Endothelial cell of umbilical vein (primary cell): ENCODE data around the gene DEFB113. TPM values are rescaled to one million over a fixed set of nuclear protein-coding genes. Genes with fewer than 3 reads are reported as not detected.

Source experiments
- BruUV-seq: library from RNA; stranded (reverse); fragments of 400-500 nt; replicated peaks from 2 replicates; lab custom pipeline; 2021; lab: Mats Ljungman, UMichigan
- CTCF ChIA-PET: fragments of 300-600, 350-600 bp; sonication (Branson Sonifier 250); formaldehyde crosslinking; loops from one replicate; lab custom pipeline; 2021; ENCODE audit warnings: antibody characterized with exemption, inconsistent platforms; lab: Charles Lee
- POLR2A ChIA-PET: fragments of 300-600, 350-600 bp; sonication (Branson Sonifier 250); formaldehyde crosslinking; loops from one replicate; lab custom pipeline; 2021; ENCODE audit warnings: antibody characterized with exemption, inconsistent platforms; lab: Charles Lee
- DNase-seq: peaks from one replicate; pipeline ENCODE4 v3.0.0-alpha.2; 2011; ENCODE audit warnings: low read depth, low spot score
- FAIRE-seq: peaks from 2 replicates; lab custom pipeline; 2011; peaks lifted over from hg19 to GRCh38; lab: Jason Lieb, UNC
- H2AFZ ChIP-seq: 2 replicates; pipeline ENCODE4 v1.6.0; 2012; ENCODE audit warnings: low read depth, low read length, control low read depth, inconsistent platforms
- H3K27ac ChIP-seq: 2 replicates; pipeline ENCODE4 v1.5.1; 2011; ENCODE audit warnings: low read depth, mild to moderate bottlenecking, control low read depth, low read length, moderate library complexity; ENCODE audit not compliant: insufficient read depth
- H3K27me3 ChIP-seq, 2 experiments: 2 replicates each; pipeline versions ENCODE4 v1.6.0 to v1.6.1; 2011; ENCODE audit warnings: low read length in 2 of 2, mixed read lengths in 1 of 2; ENCODE audit not compliant: control insufficient read depth in 2 of 2, insufficient read depth in 2 of 2
- H3K36me3 ChIP-seq, 2 experiments: 2 replicates in 1 of 2; 3 replicates in 1 of 2; pipeline ENCODE4 v1.5.1; 2011; ENCODE audit warnings: low read length in 2 of 2, mild to moderate bottlenecking in 1 of 2, moderate library complexity in 1 of 2; ENCODE audit not compliant: control insufficient read depth in 2 of 2, insufficient read depth in 2 of 2; ENCODE audit errors: extremely low read depth in 1 of 2
- H3K4me1 ChIP-seq: 3 replicates; pipeline ENCODE4 v1.5.1; 2011; ENCODE audit warnings: mild to moderate bottlenecking, low read length; ENCODE audit not compliant: control insufficient read depth, insufficient read depth; ENCODE audit errors: extremely low read depth
- H3K4me2 ChIP-seq: 2 replicates; pipeline ENCODE4 v1.6.1; 2011; ENCODE audit warnings: low read length, control low read depth, mixed read lengths; ENCODE audit not compliant: insufficient read depth
- H3K4me3 ChIP-seq, 3 experiments: fragments of 200-600 bp in 1 of 3; sonication (generic), shearing (Covaris generic) in 1 of 3; replicated peaks in 1 of 3; 2 replicates each; pipeline ENCODE4 v1.5.1; 2011 to 2016; ENCODE audit warnings: control low read depth in 3 of 3, low read length in 3 of 3, mild to moderate bottlenecking in 2 of 3, inconsistent platforms in 1 of 3, low read depth in 1 of 3, moderate library complexity in 1 of 3; ENCODE audit not compliant: insufficient read depth in 1 of 3
- H3K79me2 ChIP-seq: 2 replicates; pipeline ENCODE4 v1.6.0; 2012; ENCODE audit warnings: low read length, inconsistent platforms; ENCODE audit not compliant: control insufficient read depth, insufficient read depth
- H3K9ac ChIP-seq: replicated peaks from 2 replicates; pipeline ENCODE3; 2011; ENCODE audit warnings: low read length, control low read depth; ENCODE audit not compliant: insufficient read depth; ENCODE audit errors: extremely low read depth
- H3K9me1 ChIP-seq: replicated peaks from 3 replicates; pipeline ENCODE4 v1.6.0; 2011; ENCODE audit warnings: mild to moderate bottlenecking, low read length; ENCODE audit not compliant: control insufficient read depth, insufficient read depth; ENCODE audit errors: extremely low read depth
- H3K9me3 ChIP-seq: replicated peaks from 2 replicates; pipeline ENCODE4 v1.5.1; 2012; ENCODE audit warnings: low read length, inconsistent platforms; ENCODE audit not compliant: control insufficient read depth, insufficient read depth
- H4K20me1 ChIP-seq: replicated peaks from 2 replicates; pipeline ENCODE3; 2011; ENCODE audit warnings: mild to moderate bottlenecking, low read length; ENCODE audit not compliant: control insufficient read depth, insufficient read depth; ENCODE audit errors: extremely low read depth
- EZH2 ChIP-seq: IDR thresholded peaks from 2 replicates; pipeline ENCODE4 v1.6.1; 2012; ENCODE audit warnings: borderline replicate concordance, low read depth, mild to moderate bottlenecking, moderate library complexity, low read length, inconsistent platforms; ENCODE audit not compliant: severe bottlenecking
- FOS ChIP-seq: IDR thresholded peaks from 2 replicates; pipeline ENCODE4 v1.6.1; 2011; ENCODE audit warnings: mild to moderate bottlenecking, low read length, moderate library complexity, borderline replicate concordance; ENCODE audit not compliant: insufficient read depth
- GATA2 ChIP-seq: IDR thresholded peaks from 2 replicates; pipeline ENCODE4 v1.7.0; 2011; ENCODE audit warnings: low read depth, mild to moderate bottlenecking, moderate library complexity, mixed read lengths, low read length; ENCODE audit not compliant: insufficient read length, insufficient read depth
- JUN ChIP-seq: IDR thresholded peaks from 2 replicates; pipeline ENCODE4 v1.6.1; 2011; ENCODE audit warnings: borderline replicate concordance, low read depth; ENCODE audit not compliant: insufficient read length, insufficient read depth
- MYC ChIP-seq: IDR thresholded peaks from one replicate; pipeline ENCODE4 v1.6.1; 2011; ENCODE audit warnings: mild to moderate bottlenecking, low read depth, low read length
- POLR2A ChIP-seq: IDR thresholded peaks from 2 replicates; pipeline ENCODE4 v1.6.1; 2012; ENCODE audit warnings: low read depth, mild to moderate bottlenecking, control low read depth, low read length
- POLR2AphosphoS5 ChIP-seq: IDR thresholded peaks from 2 replicates; pipeline ENCODE4 v1.6.1; 2012; ENCODE audit warnings: low read depth, mild to moderate bottlenecking, control low read depth, low read length, moderate library complexity; ENCODE audit not compliant: insufficient read depth
- dilution Hi-C: fragments of 300-500 bp; cut with MboI; formaldehyde crosslinking; loops from one replicate; pipeline ENCODE4 v1.15.0; 2019; ENCODE audit warnings: low sequenced_read_pairs; ENCODE audit not compliant: extremely low pct_ligation_motif_present
- intact Hi-C: fragments of 100-400 bp; cut with micrococcal nuclease; formaldehyde crosslinking; loops from one replicate; pipeline ENCODE4 v1.10.0; 2022
- polyA plus RNA-seq, 4 experiments: library from polyadenylated mRNA; depleted of rRNA in 3 of 4; stranded (reverse) in 3 of 4; unstranded in 1 of 4; fragments of >200 nt; gene quantifications; 2 replicates each; pipeline versions ENCODE4 v1.2.1 to v1.2.3, GENCODE V29; 2011 to 2012; ENCODE audit warnings: missing spikeins in 1 of 4
- total RNA-seq: library from RNA; stranded (reverse); gene quantifications from 2 replicates; pipeline ENCODE4 v1.2.3, GENCODE V29; 2021
- TF ChIP-seq, protein P1 (sequence below), 2 donors: IDR thresholded peaks; 1 replicate in 1 of 2; 2 replicates in 1 of 2; pipeline ENCODE4 v1.5.1; 2011; ENCODE audit warnings: low read length in 2 of 2, mild to moderate bottlenecking in 2 of 2, moderate library complexity in 2 of 2, control low read depth in 1 of 2, inconsistent platforms in 1 of 2, low read depth in 1 of 2; ENCODE audit not compliant: insufficient read depth in 1 of 2; ENCODE audit errors: extremely low read depth in 1 of 2
- TF ChIP-seq, protein P2 (sequence below): IDR thresholded peaks from 2 replicates; pipeline ENCODE4 v1.6.1; 2011; ENCODE audit not compliant: insufficient read depth, insufficient read length

Gene DEFB113
- total and polyA plus RNA-seq, 2 donors (not counting 3 experiments of a cell fraction or from before 2014, with no cell fraction given) = not detected

DNA sequence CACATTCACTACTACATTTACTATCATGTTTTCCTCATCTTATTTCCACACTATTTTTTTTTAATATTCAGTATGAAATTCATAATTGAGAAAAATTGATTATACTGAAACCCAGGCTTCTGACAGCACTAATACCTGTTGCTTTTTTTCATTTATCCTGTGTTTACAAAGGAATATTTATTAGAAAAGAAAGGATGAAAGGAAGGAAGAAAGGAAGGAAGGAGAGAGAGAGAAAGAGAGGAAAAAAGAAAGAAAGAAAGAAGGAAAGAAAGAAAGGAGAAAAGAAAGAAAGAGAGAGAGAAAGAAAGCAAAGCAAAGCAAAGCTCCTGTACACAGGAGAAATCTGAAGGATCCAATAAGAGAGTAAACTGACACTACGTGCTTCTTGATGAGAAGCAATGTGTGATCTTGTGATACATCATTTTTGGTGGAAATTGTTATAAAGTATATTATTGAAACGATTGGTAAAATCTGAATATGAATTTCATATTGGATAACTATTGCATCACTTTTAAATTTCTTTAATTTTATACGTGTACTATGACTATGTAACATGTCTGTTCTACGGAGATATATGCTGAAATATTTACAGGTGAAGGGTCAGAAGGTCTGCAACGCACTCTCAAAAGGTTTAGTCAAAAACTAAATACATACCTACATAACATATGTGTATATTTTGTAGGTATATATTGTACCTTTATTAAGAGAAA, 49.3 kb downstream of the DEFB113 start:
- BruUV-seq = no TSS peak
- no peak for TF ChIP-seq MYC
- TF ChIP-seq POLR2AphosphoS5 = no peak
- no peak for TF ChIP-seq JUN
- no peak for TF ChIP-seq FOS
- Histone ChIP-seq H3K27ac (no peak overlapping the region), H3K9me3 (peaks cover 2% of the 10 kb centered on the region), H3K4me1 (no peaks in the 10 kb centered on the region), H3K36me3 (no peaks in the 10 kb centered on the region), H3K79me2 (no peaks in the 10 kb centered on the region), H3K4me2 (no peak overlapping the region), H3K27me3 (no peaks in the 10 kb centered on the region), H3K4me3 (no peak overlapping the region), H2AFZ (no peak overlapping the region), H4K20me1 (no peaks in the 10 kb centered on the region), H3K9me1 (no peaks in the 10 kb centered on the region), H3K9ac (no peak overlapping the region)
- ChIA-PET CTCF (no interaction called here), POLR2A (no interaction called here)
- dilution Hi-C loops (no loop called here), intact Hi-C loops (no loop called here)
- DNase-seq = no peak
- no peak for FAIRE-seq

DNA sequence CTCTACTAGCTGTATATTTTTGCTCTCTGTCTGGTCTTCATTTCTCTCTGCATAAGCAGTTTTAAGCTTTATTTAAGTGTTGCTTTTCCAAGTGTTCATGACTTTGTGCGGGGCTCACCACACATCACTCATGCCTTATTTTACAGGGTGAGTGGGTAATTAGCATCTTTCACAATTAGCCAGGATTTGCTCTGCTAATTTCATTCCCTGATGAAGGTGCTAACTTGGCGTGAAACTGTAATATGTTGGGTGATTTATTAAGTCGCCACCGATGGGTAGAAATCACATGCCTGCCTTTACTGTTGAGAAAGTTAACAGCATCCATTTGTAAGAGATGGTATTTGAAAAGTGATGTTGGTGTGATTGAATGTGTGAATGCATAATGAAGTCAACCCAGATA, 50.2 kb downstream of the DEFB113 start:
- Histone ChIP-seq H3K79me2 (no peaks in the 10 kb centered on the region), H3K9me3 (peaks cover 2% of the 10 kb centered on the region), H4K20me1 (no peaks in the 10 kb centered on the region), H2AFZ (no peak overlapping the region), H3K9me1 (no peaks in the 10 kb centered on the region), H3K36me3 (no peaks in the 10 kb centered on the region), H3K4me1 (no peaks in the 10 kb centered on the region), H3K27me3 (no peaks in the 10 kb centered on the region), H3K27ac (no peak overlapping the region), H3K4me3 (no peak overlapping the region), H3K4me2 (no peak overlapping the region), H3K9ac (no peak overlapping the region)
- DNase-seq (no peak), FAIRE-seq (no peak)
- TF ChIP-seq EZH2 (no peak), FOS (no peak), POLR2A (no peak), MYC (no peak), POLR2AphosphoS5 (no peak), JUN (no peak), GATA2 (no peak)
- TF ChIP-seq, protein P1, sequence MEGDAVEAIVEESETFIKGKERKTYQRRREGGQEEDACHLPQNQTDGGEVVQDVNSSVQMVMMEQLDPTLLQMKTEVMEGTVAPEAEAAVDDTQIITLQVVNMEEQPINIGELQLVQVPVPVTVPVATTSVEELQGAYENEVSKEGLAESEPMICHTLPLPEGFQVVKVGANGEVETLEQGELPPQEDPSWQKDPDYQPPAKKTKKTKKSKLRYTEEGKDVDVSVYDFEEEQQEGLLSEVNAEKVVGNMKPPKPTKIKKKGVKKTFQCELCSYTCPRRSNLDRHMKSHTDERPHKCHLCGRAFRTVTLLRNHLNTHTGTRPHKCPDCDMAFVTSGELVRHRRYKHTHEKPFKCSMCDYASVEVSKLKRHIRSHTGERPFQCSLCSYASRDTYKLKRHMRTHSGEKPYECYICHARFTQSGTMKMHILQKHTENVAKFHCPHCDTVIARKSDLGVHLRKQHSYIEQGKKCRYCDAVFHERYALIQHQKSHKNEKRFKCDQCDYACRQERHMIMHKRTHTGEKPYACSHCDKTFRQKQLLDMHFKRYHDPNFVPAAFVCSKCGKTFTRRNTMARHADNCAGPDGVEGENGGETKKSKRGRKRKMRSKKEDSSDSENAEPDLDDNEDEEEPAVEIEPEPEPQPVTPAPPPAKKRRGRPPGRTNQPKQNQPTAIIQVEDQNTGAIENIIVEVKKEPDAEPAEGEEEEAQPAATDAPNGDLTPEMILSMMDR (IDR thresholded peaks at IDR 0.05; ENCODE audit: extremely low read depth in 1 of 2, insufficient read depth in 1 of 2, low read depth in 1 of 2, low read length in 2 of 2) = no peak
- TF ChIP-seq, protein P2, sequence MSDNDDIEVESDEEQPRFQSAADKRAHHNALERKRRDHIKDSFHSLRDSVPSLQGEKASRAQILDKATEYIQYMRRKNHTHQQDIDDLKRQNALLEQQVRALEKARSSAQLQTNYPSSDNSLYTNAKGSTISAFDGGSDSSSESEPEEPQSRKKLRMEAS = no peak
- intact Hi-C loops (no loop called here), dilution Hi-C loops (no loop called here)
- CTCF ChIA-PET = no interaction called here
- POLR2A ChIA-PET = no interaction called here
- BruUV-seq = no TSS peak
